Endothelial cell of umbilical vein (primary cell): ENCODE results near the gene MAN1A1. TPM values are rescaled to one million over a fixed set of nuclear protein-coding genes. Genes with fewer than 3 reads are reported as not detected.

ENCODE experiments used
- BruUV-seq: library from RNA; stranded (reverse); fragments of 400-500 nt; replicated peaks from 2 replicates; lab custom pipeline; 2021; lab: Mats Ljungman, UMichigan
- CTCF ChIA-PET: fragments of 300-600, 350-600 bp; sonication (Branson Sonifier 250); formaldehyde crosslinking; loops from one replicate; lab custom pipeline; 2021; ENCODE audit warnings: antibody characterized with exemption, inconsistent platforms; lab: Charles Lee
- POLR2A ChIA-PET: fragments of 300-600, 350-600 bp; sonication (Branson Sonifier 250); formaldehyde crosslinking; loops from one replicate; lab custom pipeline; 2021; ENCODE audit warnings: antibody characterized with exemption, inconsistent platforms; lab: Charles Lee
- DNase-seq: peaks from one replicate; pipeline ENCODE4 v3.0.0-alpha.2; 2011; ENCODE audit warnings: low read depth, low spot score
- FAIRE-seq: peaks from 2 replicates; lab custom pipeline; 2011; peaks lifted over from hg19 to GRCh38; lab: Jason Lieb, UNC
- H2AFZ ChIP-seq: 2 replicates; pipeline ENCODE4 v1.6.0; 2012; ENCODE audit warnings: low read depth, low read length, control low read depth, inconsistent platforms
- H3K27ac ChIP-seq: 2 replicates; pipeline ENCODE4 v1.5.1; 2011; ENCODE audit warnings: low read depth, mild to moderate bottlenecking, control low read depth, low read length, moderate library complexity; ENCODE audit not compliant: insufficient read depth
- H3K27me3 ChIP-seq, 2 experiments: 2 replicates each; pipeline versions ENCODE4 v1.6.0 to v1.6.1; 2011; ENCODE audit warnings: low read length in 2 of 2, mixed read lengths in 1 of 2; ENCODE audit not compliant: control insufficient read depth in 2 of 2, insufficient read depth in 2 of 2
- H3K36me3 ChIP-seq, 2 experiments: 2 replicates in 1 of 2; 3 replicates in 1 of 2; pipeline ENCODE4 v1.5.1; 2011; ENCODE audit warnings: low read length in 2 of 2, mild to moderate bottlenecking in 1 of 2, moderate library complexity in 1 of 2; ENCODE audit not compliant: control insufficient read depth in 2 of 2, insufficient read depth in 2 of 2; ENCODE audit errors: extremely low read depth in 1 of 2
- H3K4me1 ChIP-seq: 3 replicates; pipeline ENCODE4 v1.5.1; 2011; ENCODE audit warnings: mild to moderate bottlenecking, low read length; ENCODE audit not compliant: control insufficient read depth, insufficient read depth; ENCODE audit errors: extremely low read depth
- H3K4me2 ChIP-seq: 2 replicates; pipeline ENCODE4 v1.6.1; 2011; ENCODE audit warnings: low read length, control low read depth, mixed read lengths; ENCODE audit not compliant: insufficient read depth
- H3K4me3 ChIP-seq, 3 experiments: fragments of 200-600 bp in 1 of 3; sonication (generic), shearing (Covaris generic) in 1 of 3; replicated peaks in 1 of 3; 2 replicates each; pipeline ENCODE4 v1.5.1; 2011 to 2016; ENCODE audit warnings: control low read depth in 3 of 3, low read length in 3 of 3, mild to moderate bottlenecking in 2 of 3, inconsistent platforms in 1 of 3, low read depth in 1 of 3, moderate library complexity in 1 of 3; ENCODE audit not compliant: insufficient read depth in 1 of 3
- H3K79me2 ChIP-seq: 2 replicates; pipeline ENCODE4 v1.6.0; 2012; ENCODE audit warnings: low read length, inconsistent platforms; ENCODE audit not compliant: control insufficient read depth, insufficient read depth
- H3K9ac ChIP-seq: replicated peaks from 2 replicates; pipeline ENCODE3; 2011; ENCODE audit warnings: low read length, control low read depth; ENCODE audit not compliant: insufficient read depth; ENCODE audit errors: extremely low read depth
- H3K9me1 ChIP-seq: replicated peaks from 3 replicates; pipeline ENCODE4 v1.6.0; 2011; ENCODE audit warnings: mild to moderate bottlenecking, low read length; ENCODE audit not compliant: control insufficient read depth, insufficient read depth; ENCODE audit errors: extremely low read depth
- H3K9me3 ChIP-seq: replicated peaks from 2 replicates; pipeline ENCODE4 v1.5.1; 2012; ENCODE audit warnings: low read length, inconsistent platforms; ENCODE audit not compliant: control insufficient read depth, insufficient read depth
- H4K20me1 ChIP-seq: replicated peaks from 2 replicates; pipeline ENCODE3; 2011; ENCODE audit warnings: mild to moderate bottlenecking, low read length; ENCODE audit not compliant: control insufficient read depth, insufficient read depth; ENCODE audit errors: extremely low read depth
- CTCF ChIP-seq, 2 donors: IDR thresholded peaks; 1 replicate in 1 of 2; 2 replicates in 1 of 2; pipeline ENCODE4 v1.5.1; 2011; ENCODE audit warnings: low read length in 2 of 2, mild to moderate bottlenecking in 2 of 2, moderate library complexity in 2 of 2, control low read depth in 1 of 2, inconsistent platforms in 1 of 2, low read depth in 1 of 2; ENCODE audit not compliant: insufficient read depth in 1 of 2; ENCODE audit errors: extremely low read depth in 1 of 2
- EZH2 ChIP-seq: IDR thresholded peaks from 2 replicates; pipeline ENCODE4 v1.6.1; 2012; ENCODE audit warnings: borderline replicate concordance, low read depth, mild to moderate bottlenecking, moderate library complexity, low read length, inconsistent platforms; ENCODE audit not compliant: severe bottlenecking
- FOS ChIP-seq: IDR thresholded peaks from 2 replicates; pipeline ENCODE4 v1.6.1; 2011; ENCODE audit warnings: mild to moderate bottlenecking, low read length, moderate library complexity, borderline replicate concordance; ENCODE audit not compliant: insufficient read depth
- GATA2 ChIP-seq: IDR thresholded peaks from 2 replicates; pipeline ENCODE4 v1.7.0; 2011; ENCODE audit warnings: low read depth, mild to moderate bottlenecking, moderate library complexity, mixed read lengths, low read length; ENCODE audit not compliant: insufficient read length, insufficient read depth
- JUN ChIP-seq: IDR thresholded peaks from 2 replicates; pipeline ENCODE4 v1.6.1; 2011; ENCODE audit warnings: borderline replicate concordance, low read depth; ENCODE audit not compliant: insufficient read length, insufficient read depth
- MYC ChIP-seq: IDR thresholded peaks from one replicate; pipeline ENCODE4 v1.6.1; 2011; ENCODE audit warnings: mild to moderate bottlenecking, low read depth, low read length
- POLR2A ChIP-seq: IDR thresholded peaks from 2 replicates; pipeline ENCODE4 v1.6.1; 2012; ENCODE audit warnings: low read depth, mild to moderate bottlenecking, control low read depth, low read length
- POLR2AphosphoS5 ChIP-seq: IDR thresholded peaks from 2 replicates; pipeline ENCODE4 v1.6.1; 2012; ENCODE audit warnings: low read depth, mild to moderate bottlenecking, control low read depth, low read length, moderate library complexity; ENCODE audit not compliant: insufficient read depth
- dilution Hi-C: fragments of 300-500 bp; cut with MboI; formaldehyde crosslinking; loops from one replicate; pipeline ENCODE4 v1.15.0; 2019; ENCODE audit warnings: low sequenced_read_pairs; ENCODE audit not compliant: extremely low pct_ligation_motif_present
- intact Hi-C: fragments of 100-400 bp; cut with micrococcal nuclease; formaldehyde crosslinking; loops from one replicate; pipeline ENCODE4 v1.10.0; 2022
- polyA plus RNA-seq, 4 experiments: library from polyadenylated mRNA; depleted of rRNA in 3 of 4; stranded (reverse) in 3 of 4; unstranded in 1 of 4; fragments of >200 nt; gene quantifications; 2 replicates each; pipeline versions ENCODE4 v1.2.1 to v1.2.3, GENCODE V29; 2011 to 2012; ENCODE audit warnings: missing spikeins in 1 of 4
- total RNA-seq: library from RNA; stranded (reverse); gene quantifications from 2 replicates; pipeline ENCODE4 v1.2.3, GENCODE V29; 2021
- TF ChIP-seq, protein P1 (sequence below): IDR thresholded peaks from 2 replicates; pipeline ENCODE4 v1.6.1; 2011; ENCODE audit not compliant: insufficient read depth, insufficient read length

MAN1A1 gene
- total and polyA plus RNA-seq, 2 donors (not counting 3 experiments of a cell fraction or from before 2014, with no cell fraction given): 3.3 to 12.9 TPM

GRCh38 chr6:119207971-119208725 lies 141.4 kb downstream of the MAN1A1 start:
- intact Hi-C loops (no loop called here), dilution Hi-C loops (no loop called here)
- BruUV-seq: no TSS peak
- no peak for TF ChIP-seq POLR2AphosphoS5
- TF ChIP-seq EZH2: no peak
- no peak for TF ChIP-seq POLR2A
- TF ChIP-seq FOS: no peak
- no peak for TF ChIP-seq MYC
- TF ChIP-seq, protein P1, sequence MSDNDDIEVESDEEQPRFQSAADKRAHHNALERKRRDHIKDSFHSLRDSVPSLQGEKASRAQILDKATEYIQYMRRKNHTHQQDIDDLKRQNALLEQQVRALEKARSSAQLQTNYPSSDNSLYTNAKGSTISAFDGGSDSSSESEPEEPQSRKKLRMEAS: no peak
- Histone ChIP-seq H3K4me2 (no peak overlapping the region), H3K9me1 (no peaks in the 10 kb centered on the region), H3K4me1 (no peaks in the 10 kb centered on the region), H3K79me2 (no peaks in the 10 kb centered on the region), H3K27me3 (no peaks in the 10 kb centered on the region), H4K20me1 (no peaks in the 10 kb centered on the region), H3K36me3 (no peaks in the 10 kb centered on the region), H3K27ac (no peak overlapping the region), H3K4me3 (no peak overlapping the region), H3K9me3 (no peaks in the 10 kb centered on the region), H2AFZ (no peak overlapping the region), H3K9ac (no peak overlapping the region)
- ChIA-PET POLR2A (no interaction called here), CTCF (no interaction called here)
- DNase-seq (no peak), FAIRE-seq (no peak)

DNA sequence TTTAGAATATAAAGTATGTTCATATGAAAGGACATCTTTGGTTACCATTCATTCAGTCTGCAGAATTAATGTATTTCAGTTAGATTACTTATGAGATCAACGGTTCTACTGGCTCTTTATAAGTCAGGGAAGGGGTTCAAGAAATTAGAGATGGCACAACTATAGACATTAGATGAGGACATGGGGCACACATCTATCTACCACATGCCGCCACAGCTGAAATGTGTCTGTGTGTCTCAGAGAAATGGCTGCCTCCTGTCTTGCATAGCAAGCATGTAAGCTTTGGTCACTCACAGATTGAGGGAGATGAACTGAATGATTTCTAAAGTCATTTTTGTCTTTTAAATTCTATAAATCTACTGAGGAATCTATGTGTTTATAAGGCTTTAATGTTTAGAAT lies 142.2 kb downstream of the MAN1A1 start:
- ChIA-PET POLR2A (no interaction called here), CTCF (no interaction called here)
- no peak overlapping the region for H3K9ac ChIP-seq
- no peaks in the 10 kb centered on the region for H4K20me1 ChIP-seq
- no peaks in the 10 kb centered on the region for H3K79me2 ChIP-seq
- no peak for DNase-seq
- TF ChIP-seq, protein P1: no peak
- no peak for TF ChIP-seq FOS
- TF ChIP-seq EZH2: no peak
- no peak for TF ChIP-seq POLR2AphosphoS5
- no peak for TF ChIP-seq POLR2A
- TF ChIP-seq MYC: no peak
- no peak for TF ChIP-seq CTCF (IDR thresholded peaks at IDR 0.05; ENCODE audit: extremely low read depth in 1 of 2, insufficient read depth in 1 of 2, low read depth in 1 of 2, low read length in 2 of 2)
- no peak for TF ChIP-seq GATA2
- no peak for TF ChIP-seq JUN
- no peaks in the 10 kb centered on the region for H3K27me3 ChIP-seq
- no peaks in the 10 kb centered on the region for H3K36me3 ChIP-seq
- H3K9me3 ChIP-seq: no peaks in the 10 kb centered on the region
- H3K27ac ChIP-seq: no peak overlapping the region
- dilution Hi-C loops (no loop called here), intact Hi-C loops (no loop called here)
- FAIRE-seq: no peak
- no TSS peak for BruUV-seq
- H2AFZ ChIP-seq: no peak overlapping the region
- no peak overlapping the region for H3K4me3 ChIP-seq
- H3K4me1 ChIP-seq: no peaks in the 10 kb centered on the region
- H3K4me2 ChIP-seq: no peak overlapping the region
- no peaks in the 10 kb centered on the region for H3K9me1 ChIP-seq
